HFF-Myc (cell line): ENCODE data around the gene TBKBP1.

ENCODE experiments used
- DNase-seq: peaks from one replicate; pipeline ENCODE4 v3.0.0-alpha.2; 2011; ENCODE audit warnings: low read depth; ENCODE audit errors: extremely low read depth
- H3K4me3 ChIP-seq: replicated peaks from 2 replicates; pipeline ENCODE4 v1.5.1; 2011; ENCODE audit warnings: low read depth, mild to moderate bottlenecking, control low read depth, low read length
- TF ChIP-seq, protein P1 (sequence below): IDR thresholded peaks from 2 replicates; pipeline ENCODE4 v1.5.1; 2012; ENCODE audit warnings: mild to moderate bottlenecking, low read depth, low read length, control low read depth; ENCODE audit errors: missing control alignments

The TBKBP1 gene

DNA sequence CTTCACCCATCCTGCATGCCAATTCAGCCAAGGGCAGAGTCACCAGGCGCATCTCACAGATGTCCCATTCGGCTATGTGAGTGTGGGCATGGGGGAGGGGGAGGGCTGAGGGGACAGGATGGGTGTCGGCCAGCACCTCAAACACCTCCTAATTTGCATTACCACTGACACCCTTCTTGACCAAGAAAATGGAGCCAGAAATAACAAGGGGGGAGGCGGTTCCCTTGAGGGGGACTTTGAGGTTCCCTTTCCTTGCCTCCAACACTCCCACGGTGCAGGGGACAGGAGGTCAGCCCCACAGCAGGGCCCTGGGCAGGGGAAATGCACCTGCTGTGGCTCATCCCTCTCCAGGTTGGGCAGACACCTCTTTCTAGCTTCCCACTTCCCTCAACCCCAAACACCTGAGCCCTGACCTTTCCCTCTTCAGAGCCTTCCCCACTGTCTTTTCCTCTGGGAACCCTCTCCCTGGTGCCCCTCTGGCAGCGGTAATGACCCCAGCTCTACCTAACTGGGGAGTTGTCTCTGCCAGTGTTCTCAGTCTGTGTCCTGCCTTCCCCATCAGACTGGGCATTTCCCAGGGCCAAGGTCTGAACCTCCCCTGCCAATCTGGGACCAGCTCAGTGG lies 20.9 kb downstream of the TBKBP1 start:
- no peak for DNase-seq
- TF ChIP-seq, protein P1, sequence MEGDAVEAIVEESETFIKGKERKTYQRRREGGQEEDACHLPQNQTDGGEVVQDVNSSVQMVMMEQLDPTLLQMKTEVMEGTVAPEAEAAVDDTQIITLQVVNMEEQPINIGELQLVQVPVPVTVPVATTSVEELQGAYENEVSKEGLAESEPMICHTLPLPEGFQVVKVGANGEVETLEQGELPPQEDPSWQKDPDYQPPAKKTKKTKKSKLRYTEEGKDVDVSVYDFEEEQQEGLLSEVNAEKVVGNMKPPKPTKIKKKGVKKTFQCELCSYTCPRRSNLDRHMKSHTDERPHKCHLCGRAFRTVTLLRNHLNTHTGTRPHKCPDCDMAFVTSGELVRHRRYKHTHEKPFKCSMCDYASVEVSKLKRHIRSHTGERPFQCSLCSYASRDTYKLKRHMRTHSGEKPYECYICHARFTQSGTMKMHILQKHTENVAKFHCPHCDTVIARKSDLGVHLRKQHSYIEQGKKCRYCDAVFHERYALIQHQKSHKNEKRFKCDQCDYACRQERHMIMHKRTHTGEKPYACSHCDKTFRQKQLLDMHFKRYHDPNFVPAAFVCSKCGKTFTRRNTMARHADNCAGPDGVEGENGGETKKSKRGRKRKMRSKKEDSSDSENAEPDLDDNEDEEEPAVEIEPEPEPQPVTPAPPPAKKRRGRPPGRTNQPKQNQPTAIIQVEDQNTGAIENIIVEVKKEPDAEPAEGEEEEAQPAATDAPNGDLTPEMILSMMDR = no peak
- no peak overlapping the region for H3K4me3 ChIP-seq

- TF ChIP-seq, protein P1 = no peak
- H3K4me3 ChIP-seq = no peak overlapping the region
- DNase-seq = no peak
Observed at GRCh38 chr17:47715669-47716325, 21.8 kb downstream of the TBKBP1 start.

DNA sequence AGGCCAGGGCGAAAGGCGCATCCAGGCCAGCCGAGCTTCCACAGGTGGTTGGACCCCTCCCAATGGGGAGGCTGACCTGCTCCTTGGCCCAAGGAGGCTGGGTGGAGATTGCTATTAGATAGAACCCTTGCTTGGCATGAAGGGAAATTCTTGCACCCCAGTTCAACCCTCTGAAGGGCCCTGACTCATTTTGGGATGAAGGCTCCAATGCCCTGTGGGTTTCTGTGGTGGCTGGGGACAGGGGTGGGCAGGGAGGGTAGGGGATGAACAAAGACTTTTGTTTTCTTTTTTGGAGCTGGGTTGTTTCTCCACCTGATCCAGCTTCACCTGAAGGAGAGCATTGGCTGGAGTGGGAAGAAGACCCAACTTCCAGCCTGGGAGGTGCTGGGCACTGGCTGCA lies 22.4 kb downstream of the TBKBP1 start:
- TF ChIP-seq, protein P1 = no peak
- DNase-seq = no peak
- H3K4me3 ChIP-seq = no peak overlapping the region

DNA sequence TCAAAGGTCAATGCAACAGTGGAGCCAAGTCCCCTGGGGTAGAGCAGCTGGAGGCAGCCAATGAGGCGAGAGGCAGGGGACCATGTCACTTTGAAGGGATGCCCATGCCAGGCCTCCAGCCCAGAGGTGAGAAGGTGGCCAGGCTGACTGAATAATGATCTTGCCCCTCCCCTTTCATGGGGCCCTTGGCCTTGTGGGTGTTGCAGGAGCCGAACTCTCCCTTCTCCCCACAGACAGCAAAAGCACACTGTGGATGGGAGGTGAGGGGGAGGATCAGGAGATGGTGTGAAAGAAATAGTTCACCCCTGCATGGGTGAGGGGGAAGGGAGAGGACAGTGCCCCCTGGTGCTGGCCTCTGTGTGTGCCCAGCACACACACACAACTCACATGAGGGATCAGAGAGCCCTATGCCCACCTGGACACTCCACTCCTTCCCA lies 23.3 kb downstream of the TBKBP1 start:
- DNase-seq = no peak
- TF ChIP-seq, protein P1 = peak; percentile 42
- no peak overlapping the region for H3K4me3 ChIP-seq

- H3K4me3 ChIP-seq = no peak overlapping the region
- DNase-seq = no peak
- TF ChIP-seq, protein P1 = no peak
Observed at GRCh38 chr17:47717979-47718621, 24.1 kb downstream of the TBKBP1 start.

DNA sequence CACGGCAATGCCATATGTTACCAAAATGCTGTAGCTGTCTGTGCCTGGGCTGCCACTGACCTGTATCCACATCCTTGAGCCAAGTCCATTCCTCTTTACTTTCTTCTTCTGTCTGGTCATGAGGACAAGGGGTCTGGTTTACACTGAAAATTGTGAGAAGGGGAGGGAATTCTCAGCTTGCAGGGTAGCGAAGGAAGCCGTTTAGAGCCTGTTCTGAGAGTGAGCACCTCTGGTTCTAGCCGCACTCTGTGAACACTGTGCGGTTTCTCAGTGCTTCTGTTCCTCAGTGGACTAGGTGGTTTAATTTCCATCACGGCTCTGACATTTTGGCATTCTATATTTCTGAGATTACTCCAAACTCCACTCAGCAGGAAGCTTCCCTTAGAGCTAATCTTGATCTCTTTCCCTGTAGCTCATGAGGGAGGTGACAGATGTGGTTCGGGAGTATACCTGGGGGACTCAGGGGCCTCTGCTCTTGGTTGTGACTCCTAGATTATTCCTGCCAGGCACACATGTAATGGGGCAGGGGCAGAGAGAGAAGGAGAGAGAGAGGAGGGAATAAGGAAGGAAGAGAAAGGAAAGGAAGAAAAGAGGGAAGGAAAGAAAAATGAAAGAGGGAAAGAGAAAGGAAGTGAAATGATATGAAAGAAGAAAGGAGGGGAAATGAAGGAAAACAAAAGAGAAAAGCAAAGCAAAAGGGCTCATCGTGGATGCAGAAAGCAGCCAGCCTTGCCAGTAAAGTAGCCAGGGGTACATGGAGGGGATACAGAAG lies 24.9 kb downstream of the TBKBP1 start:
- TF ChIP-seq, protein P1 = no peak
- H3K4me3 ChIP-seq = no peak overlapping the region
- DNase-seq = no peak
